NCI-H526 (cell line): Measurements from ENCODE around the gene SRXN1.
"Not testable (repeated sequence)": the region's sequence is repeated elsewhere in the genome, so short reads cannot be mapped to it uniquely, and the experiment has no call there.

Experiments
- DNase-seq, 2 experiments: peaks; one replicate each; lab custom pipeline; 2025; lab: John Stamatoyannopoulos, UW

SRXN1 gene

GRCh38 chr20:653110-653589 lies at the start of gene SRXN1:
Gene SRXN1 (minus strand): TSS chr20:653200. CDS start chr20:653185, 15 bp downstream.
- peak; percentile 63 to 97 for DNase-seq

- DNase-seq, result no peak
Measured at GRCh38 chr20:701401-702129, 48.6 kb upstream of the SRXN1 start.

GRCh38 chr20:699811-700338 lies 46.9 kb upstream of the SRXN1 start:
- DNase-seq, result peak; percentile 67 to 88

GRCh38 chr20:699342-699741 lies 46.3 kb upstream of the SRXN1 start:
- no peak for DNase-seq

- no peak for DNase-seq
Measured at GRCh38 chr20:698276-698675, 45.3 kb upstream of the SRXN1 start.

- no peak for DNase-seq
Measured at GRCh38 chr20:697826-698225, 44.8 kb upstream of the SRXN1 start.

- DNase-seq, result no peak
Measured at GRCh38 chr20:695165-695866, 42.3 kb upstream of the SRXN1 start.

- no peak for DNase-seq
Measured at GRCh38 chr20:694496-694895, 41.5 kb upstream of the SRXN1 start.

- DNase-seq, result not testable (repeated sequence)
Measured at GRCh38 chr20:693786-694185, 40.8 kb upstream of the SRXN1 start.

- DNase-seq, result no peak
Measured at GRCh38 chr20:692044-692443, 39.0 kb upstream of the SRXN1 start.

- no peak for DNase-seq
Measured at GRCh38 chr20:689947-690346, 36.9 kb upstream of the SRXN1 start.

- no peak for DNase-seq
Measured at GRCh38 chr20:689348-689747, 36.3 kb upstream of the SRXN1 start.

- DNase-seq, result peak in 1 of 2 experiments; percentile 86
Measured at GRCh38 chr20:688809-689212, 35.8 kb upstream of the SRXN1 start.

- no peak for DNase-seq
Measured at GRCh38 chr20:687468-688203, 34.6 kb upstream of the SRXN1 start.

GRCh38 chr20:684676-685319 lies 31.8 kb upstream of the SRXN1 start:
- no peak for DNase-seq

GRCh38 chr20:682123-682522 lies 29.1 kb upstream of the SRXN1 start:
- DNase-seq, result no peak

GRCh38 chr20:680638-681187 lies 27.7 kb upstream of the SRXN1 start:
- peak; percentile 31 to 44 for DNase-seq

GRCh38 chr20:677957-678356 lies 25.0 kb upstream of the SRXN1 start:
- no peak for DNase-seq

GRCh38 chr20:676967-677366 lies 24.0 kb upstream of the SRXN1 start:
- DNase-seq, result peak in 1 of 2 experiments; percentile 72

- peak; percentile 74 to 82 for DNase-seq
Measured at GRCh38 chr20:676315-676937, 23.4 kb upstream of the SRXN1 start.
